Measurements from ENCODE around the gene MAGI2. TPM values are rescaled to one million over a fixed set of nuclear protein-coding genes. Genes with fewer than 3 reads are reported as not detected.

Gene MAGI2
- total and polyA plus RNA-seq, 8 donors, result 6.1 to 9.2 (median 7.1) TPM

DNA sequence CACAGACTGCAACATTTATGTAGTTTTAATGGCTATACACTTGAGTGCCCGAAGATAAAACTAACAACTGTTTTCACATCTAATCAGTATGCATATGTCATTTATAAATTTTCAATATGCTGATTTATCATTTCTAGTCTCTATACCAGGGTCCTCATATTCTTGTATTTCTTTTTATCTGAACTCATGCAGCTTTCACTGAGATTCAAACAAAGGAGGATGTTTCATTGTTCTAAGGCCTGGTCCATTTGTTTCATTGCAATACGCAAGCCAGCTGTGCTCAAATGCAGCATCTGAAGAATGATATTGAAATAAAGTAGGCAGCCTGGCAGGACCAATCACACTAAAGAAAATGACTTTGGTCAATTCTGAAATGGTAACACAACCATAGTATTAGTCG is 31.7 kb downstream of the MAGI2 start:
- ATAC-seq, result no peak
- DNase-seq, result no peak
- H3K4me1 ChIP-seq, result no peaks in the 10 kb centered on the region
- H3K27ac ChIP-seq, result no peak overlapping the region
- no peaks in the 10 kb centered on the region for H3K9me3 ChIP-seq
- H3K4me3 ChIP-seq, result no peak overlapping the region
- H3K27me3 ChIP-seq, result no peaks in the 10 kb centered on the region
- TF ChIP-seq, protein P1, sequence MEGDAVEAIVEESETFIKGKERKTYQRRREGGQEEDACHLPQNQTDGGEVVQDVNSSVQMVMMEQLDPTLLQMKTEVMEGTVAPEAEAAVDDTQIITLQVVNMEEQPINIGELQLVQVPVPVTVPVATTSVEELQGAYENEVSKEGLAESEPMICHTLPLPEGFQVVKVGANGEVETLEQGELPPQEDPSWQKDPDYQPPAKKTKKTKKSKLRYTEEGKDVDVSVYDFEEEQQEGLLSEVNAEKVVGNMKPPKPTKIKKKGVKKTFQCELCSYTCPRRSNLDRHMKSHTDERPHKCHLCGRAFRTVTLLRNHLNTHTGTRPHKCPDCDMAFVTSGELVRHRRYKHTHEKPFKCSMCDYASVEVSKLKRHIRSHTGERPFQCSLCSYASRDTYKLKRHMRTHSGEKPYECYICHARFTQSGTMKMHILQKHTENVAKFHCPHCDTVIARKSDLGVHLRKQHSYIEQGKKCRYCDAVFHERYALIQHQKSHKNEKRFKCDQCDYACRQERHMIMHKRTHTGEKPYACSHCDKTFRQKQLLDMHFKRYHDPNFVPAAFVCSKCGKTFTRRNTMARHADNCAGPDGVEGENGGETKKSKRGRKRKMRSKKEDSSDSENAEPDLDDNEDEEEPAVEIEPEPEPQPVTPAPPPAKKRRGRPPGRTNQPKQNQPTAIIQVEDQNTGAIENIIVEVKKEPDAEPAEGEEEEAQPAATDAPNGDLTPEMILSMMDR (IDR thresholded peaks at IDR 0.05), result no peak
- intact Hi-C loops (cut with DNase I), result no loop called here
- H3K36me3 ChIP-seq, result no peaks in the 10 kb centered on the region

- Histone ChIP-seq H3K36me3 (no peaks in the 10 kb centered on the region), H3K4me1 (no peaks in the 10 kb centered on the region), H3K27ac (no peak overlapping the region), H3K4me3 (no peak overlapping the region), H3K9me3 (no peaks in the 10 kb centered on the region), H3K27me3 (no peaks in the 10 kb centered on the region)
- ATAC-seq (peak; percentile 39), DNase-seq (no peak)
- TF ChIP-seq, protein P1 (IDR thresholded peaks at IDR 0.05), result no peak
- intact Hi-C loops (cut with DNase I), result no loop called here
Measured at GRCh38 chr7:79420464-79420863, 33.0 kb downstream of the MAGI2 start.

DNA sequence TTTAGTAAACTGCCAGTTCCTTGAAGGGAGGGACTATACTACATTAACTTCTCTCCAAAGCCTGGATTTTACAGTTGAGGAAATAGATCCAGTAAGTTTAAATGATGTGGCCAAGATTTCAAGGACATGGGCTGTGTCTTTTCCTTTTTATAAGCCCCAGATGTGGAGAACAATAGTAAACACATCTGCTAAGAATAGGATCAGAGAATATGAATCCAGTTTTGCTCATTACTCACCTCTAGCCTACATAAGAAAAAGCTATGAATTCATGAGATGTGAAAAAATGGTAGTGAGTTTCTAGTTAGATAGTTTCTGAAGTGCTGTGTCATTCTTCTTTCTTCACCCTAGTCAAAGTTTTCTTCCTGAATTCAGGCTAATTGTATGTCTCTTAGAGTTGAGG is 38.6 kb downstream of the MAGI2 start:
- Histone ChIP-seq H3K9me3 (no peaks in the 10 kb centered on the region), H3K27ac (no peak overlapping the region), H3K4me3 (no peak overlapping the region), H3K36me3 (no peaks in the 10 kb centered on the region), H3K4me1 (no peaks in the 10 kb centered on the region), H3K27me3 (no peaks in the 10 kb centered on the region)
- DNase-seq (no peak), ATAC-seq (no peak)
- TF ChIP-seq, protein P1 (IDR thresholded peaks at IDR 0.05), result no peak
- intact Hi-C loops (cut with DNase I), result no loop called here

DNA sequence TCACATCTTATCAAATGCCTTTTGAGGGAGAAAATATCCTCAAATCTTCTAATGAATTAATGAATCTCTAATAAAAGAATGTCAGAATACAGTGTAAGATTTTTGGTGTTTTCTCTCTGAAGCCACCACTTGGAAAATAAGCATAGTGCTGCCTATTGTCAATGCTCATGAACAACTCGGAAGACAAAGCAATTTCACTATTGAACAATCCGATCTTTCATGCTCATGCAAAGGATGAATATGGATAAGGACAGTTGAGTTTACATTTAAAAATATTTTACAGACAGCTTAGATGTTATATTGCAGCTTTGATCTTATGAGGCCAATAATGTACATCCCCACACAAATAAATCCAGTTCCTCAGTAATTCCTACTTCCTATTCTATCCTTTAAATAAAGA is 40.6 kb downstream of the MAGI2 start:
- Histone ChIP-seq H3K9me3 (no peaks in the 10 kb centered on the region), H3K4me3 (no peak overlapping the region), H3K36me3 (no peaks in the 10 kb centered on the region), H3K27ac (no peak overlapping the region), H3K4me1 (no peaks in the 10 kb centered on the region), H3K27me3 (no peaks in the 10 kb centered on the region)
- no peak for ATAC-seq
- intact Hi-C loops (cut with DNase I), result no loop called here
- no peak for DNase-seq
- TF ChIP-seq, protein P1 (IDR thresholded peaks at IDR 0.05), result no peak

- ATAC-seq, result no peak
- Histone ChIP-seq H3K9me3 (no peaks in the 10 kb centered on the region), H3K4me1 (no peaks in the 10 kb centered on the region), H3K4me3 (no peak overlapping the region), H3K36me3 (no peaks in the 10 kb centered on the region), H3K27me3 (no peaks in the 10 kb centered on the region), H3K27ac (no peak overlapping the region)
- no peak for DNase-seq
- intact Hi-C loops (cut with DNase I), result no loop called here
- TF ChIP-seq, protein P1 (IDR thresholded peaks at IDR 0.05), result no peak
Measured at GRCh38 chr7:79412438-79412837, 41.0 kb downstream of the MAGI2 start.

All from left lung (tissue), 10 donors.